22Rv1 (cell line): ENCODE data around the gene FANCI.

ENCODE experiments used
- CTCF ChIP-seq: fragments of 450-650 bp; IDR thresholded peaks from 2 replicates; pipeline ENCODE4 v1.5.1; 2017; ENCODE audit warnings: mild to moderate bottlenecking
- ZFX ChIP-seq: fragments of 450-650 bp; IDR thresholded peaks from 2 replicates; pipeline ENCODE4 v1.6.1; 2017; ENCODE audit warnings: antibody characterized with exemption, borderline replicate concordance

- no peak for TF ChIP-seq CTCF
- TF ChIP-seq ZFX = no peak
Measured at GRCh38 chr15:89327113-89327512, 83.3 kb downstream of the FANCI start.
